ENCODE data around the gene PARD3. TPM values are rescaled to one million over a fixed set of nuclear protein-coding genes. Genes with fewer than 3 reads are reported as not detected.

The PARD3 gene
- polyA plus RNA-seq, 1 donor from 2014 or later: 12.4 TPM

DNA sequence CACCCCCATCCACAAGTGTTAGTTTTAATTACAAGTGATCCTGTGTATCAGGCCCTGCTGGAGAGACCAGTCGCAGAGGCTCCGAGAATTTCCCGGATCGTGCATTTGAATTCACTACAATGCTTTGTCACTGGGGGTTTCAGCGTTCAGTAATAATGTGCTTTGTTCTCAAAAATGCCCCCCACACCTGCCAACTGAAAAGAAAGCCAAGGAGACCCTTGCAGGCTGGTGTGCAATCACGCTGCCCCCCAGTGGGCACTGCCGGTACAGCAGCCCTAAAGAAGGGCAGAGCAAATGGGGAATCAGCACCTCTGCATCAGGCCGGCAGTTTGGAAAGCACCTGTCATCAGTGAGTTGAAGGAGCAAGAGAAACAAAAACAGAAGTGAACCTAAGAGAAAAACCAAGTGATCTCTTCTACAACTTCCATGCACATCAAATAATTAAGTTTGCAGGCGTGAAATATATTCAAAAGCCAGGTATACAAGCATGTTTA, 177.6 kb downstream of the PARD3 start:
- peak overlapping the region; percentile 43 for H3K4me3 ChIP-seq (ENCODE audit: low read length)
- peaks cover 8% of the 10 kb centered on the region for H3K79me2 ChIP-seq (replicated peaks; ENCODE audit: insufficient read depth, low read length)
- no peaks in the 10 kb centered on the region for H3K9me3 ChIP-seq (ENCODE audit: low read length)
- H4K20me1 ChIP-seq (ENCODE audit: insufficient read depth): no peaks in the 10 kb centered on the region
- H3K27me3 ChIP-seq (ENCODE audit: insufficient read depth, low read depth, low read length): no peaks in the 10 kb centered on the region
- H3K4me2 ChIP-seq (ENCODE audit: low read length): peak overlapping the region; percentile 21
- H2AFZ ChIP-seq (ENCODE audit: low read depth, low read length): no peak overlapping the region
- no peaks in the 10 kb centered on the region for H3F3A ChIP-seq (ENCODE audit: insufficient read depth, low read length, poor library complexity, severe bottlenecking)
- no peak for TF ChIP-seq POLR2AphosphoS5 (IDR thresholded peaks at IDR 0.05)
- no peak for TF ChIP-seq TAF1 (IDR thresholded peaks at IDR 0.05; ENCODE audit: low read depth)
- TF ChIP-seq EZH2 (IDR thresholded peaks at IDR 0.05; ENCODE audit: borderline replicate concordance, insufficient read depth, low read length, poor library complexity, severe bottlenecking): no peak
- peak; percentile 32 for TF ChIP-seq MXI1 (conservative IDR thresholded peaks at IDR 0.05; ENCODE audit: poor library complexity, severe bottlenecking)
- TF ChIP-seq SMC3 (conservative IDR thresholded peaks at IDR 0.05; ENCODE audit: poor library complexity): peak; percentile 96
- no peak for TF ChIP-seq REST (IDR thresholded peaks at IDR 0.05; ENCODE audit: borderline replicate concordance)
- TF ChIP-seq, protein P1, sequence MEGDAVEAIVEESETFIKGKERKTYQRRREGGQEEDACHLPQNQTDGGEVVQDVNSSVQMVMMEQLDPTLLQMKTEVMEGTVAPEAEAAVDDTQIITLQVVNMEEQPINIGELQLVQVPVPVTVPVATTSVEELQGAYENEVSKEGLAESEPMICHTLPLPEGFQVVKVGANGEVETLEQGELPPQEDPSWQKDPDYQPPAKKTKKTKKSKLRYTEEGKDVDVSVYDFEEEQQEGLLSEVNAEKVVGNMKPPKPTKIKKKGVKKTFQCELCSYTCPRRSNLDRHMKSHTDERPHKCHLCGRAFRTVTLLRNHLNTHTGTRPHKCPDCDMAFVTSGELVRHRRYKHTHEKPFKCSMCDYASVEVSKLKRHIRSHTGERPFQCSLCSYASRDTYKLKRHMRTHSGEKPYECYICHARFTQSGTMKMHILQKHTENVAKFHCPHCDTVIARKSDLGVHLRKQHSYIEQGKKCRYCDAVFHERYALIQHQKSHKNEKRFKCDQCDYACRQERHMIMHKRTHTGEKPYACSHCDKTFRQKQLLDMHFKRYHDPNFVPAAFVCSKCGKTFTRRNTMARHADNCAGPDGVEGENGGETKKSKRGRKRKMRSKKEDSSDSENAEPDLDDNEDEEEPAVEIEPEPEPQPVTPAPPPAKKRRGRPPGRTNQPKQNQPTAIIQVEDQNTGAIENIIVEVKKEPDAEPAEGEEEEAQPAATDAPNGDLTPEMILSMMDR (IDR thresholded peaks at IDR 0.05; ENCODE audit: poor library complexity, severe bottlenecking): peak; percentile 94
- peak; percentile 70 for TF ChIP-seq EP300 (conservative IDR thresholded peaks at IDR 0.05; ENCODE audit: poor library complexity, severe bottlenecking)
- TF ChIP-seq RAD21 (conservative IDR thresholded peaks at IDR 0.05): peak; percentile 96
- H3K27ac ChIP-seq (ENCODE audit: low read length): peak overlapping the region; percentile 45
- no peaks in the 10 kb centered on the region for H3K9me2 ChIP-seq (ENCODE audit: insufficient read depth, low read length)
- H3K36me3 ChIP-seq (ENCODE audit: insufficient read depth, low read length): no peaks in the 10 kb centered on the region
- peak overlapping the region; percentile 23 for H3K9ac ChIP-seq (ENCODE audit: low read length)

GRCh38 chr10:34635111-34635510, 180.0 kb downstream of the PARD3 start:
- peaks cover 4% of the 10 kb centered on the region for H3K79me2 ChIP-seq (replicated peaks; ENCODE audit: insufficient read depth, low read length)
- no peaks in the 10 kb centered on the region for H4K20me1 ChIP-seq (ENCODE audit: insufficient read depth)
- H3K9ac ChIP-seq (ENCODE audit: low read length): no peak overlapping the region
- no peak overlapping the region for H3K4me3 ChIP-seq (ENCODE audit: low read length)
- H3K9me2 ChIP-seq (ENCODE audit: insufficient read depth, low read length): no peaks in the 10 kb centered on the region
- no peaks in the 10 kb centered on the region for H3K36me3 ChIP-seq (ENCODE audit: insufficient read depth, low read length)
- H3K27me3 ChIP-seq (ENCODE audit: insufficient read depth, low read depth, low read length): no peaks in the 10 kb centered on the region
- no peaks in the 10 kb centered on the region for H3K9me3 ChIP-seq (ENCODE audit: low read length)
- TF ChIP-seq EP300 (conservative IDR thresholded peaks at IDR 0.05; ENCODE audit: poor library complexity, severe bottlenecking): no peak
- no peak for TF ChIP-seq SMC3 (conservative IDR thresholded peaks at IDR 0.05; ENCODE audit: poor library complexity)
- TF ChIP-seq POLR2AphosphoS5 (IDR thresholded peaks at IDR 0.05): no peak
- TF ChIP-seq TAF1 (IDR thresholded peaks at IDR 0.05; ENCODE audit: low read depth): no peak
- TF ChIP-seq EZH2 (IDR thresholded peaks at IDR 0.05; ENCODE audit: borderline replicate concordance, insufficient read depth, low read length, poor library complexity, severe bottlenecking): no peak
- no peak for TF ChIP-seq RAD21 (conservative IDR thresholded peaks at IDR 0.05)
- TF ChIP-seq, protein P1 (IDR thresholded peaks at IDR 0.05; ENCODE audit: poor library complexity, severe bottlenecking): no peak
- TF ChIP-seq REST (IDR thresholded peaks at IDR 0.05; ENCODE audit: borderline replicate concordance): no peak
- TF ChIP-seq MXI1 (conservative IDR thresholded peaks at IDR 0.05; ENCODE audit: poor library complexity, severe bottlenecking): no peak
- H3K4me2 ChIP-seq (ENCODE audit: low read length): no peak overlapping the region
- H3K27ac ChIP-seq (ENCODE audit: low read length): no peak overlapping the region
- no peak overlapping the region for H2AFZ ChIP-seq (ENCODE audit: low read depth, low read length)
- H3F3A ChIP-seq (ENCODE audit: insufficient read depth, low read length, poor library complexity, severe bottlenecking): no peaks in the 10 kb centered on the region
